Pulmonary artery endothelial cell (primary cell): ENCODE results near the gene TMPRSS2. TPM values are rescaled to one million over a fixed set of nuclear protein-coding genes. Genes with fewer than 3 reads are reported as not detected.

Source experiments
- DNase-seq: peaks from one replicate; pipeline ENCODE4 v3.0.0-alpha.2; 2011; ENCODE audit warnings: low read depth, low spot score
- total RNA-seq: library from RNA; depleted of rRNA; stranded (reverse); fragments of >200 nt; gene quantifications from 2 replicates; pipeline ENCODE4 v1.2.3, GENCODE V29; 2014

Gene TMPRSS2
- total RNA-seq, 1 donor from 2014 or later: not detected

DNA sequence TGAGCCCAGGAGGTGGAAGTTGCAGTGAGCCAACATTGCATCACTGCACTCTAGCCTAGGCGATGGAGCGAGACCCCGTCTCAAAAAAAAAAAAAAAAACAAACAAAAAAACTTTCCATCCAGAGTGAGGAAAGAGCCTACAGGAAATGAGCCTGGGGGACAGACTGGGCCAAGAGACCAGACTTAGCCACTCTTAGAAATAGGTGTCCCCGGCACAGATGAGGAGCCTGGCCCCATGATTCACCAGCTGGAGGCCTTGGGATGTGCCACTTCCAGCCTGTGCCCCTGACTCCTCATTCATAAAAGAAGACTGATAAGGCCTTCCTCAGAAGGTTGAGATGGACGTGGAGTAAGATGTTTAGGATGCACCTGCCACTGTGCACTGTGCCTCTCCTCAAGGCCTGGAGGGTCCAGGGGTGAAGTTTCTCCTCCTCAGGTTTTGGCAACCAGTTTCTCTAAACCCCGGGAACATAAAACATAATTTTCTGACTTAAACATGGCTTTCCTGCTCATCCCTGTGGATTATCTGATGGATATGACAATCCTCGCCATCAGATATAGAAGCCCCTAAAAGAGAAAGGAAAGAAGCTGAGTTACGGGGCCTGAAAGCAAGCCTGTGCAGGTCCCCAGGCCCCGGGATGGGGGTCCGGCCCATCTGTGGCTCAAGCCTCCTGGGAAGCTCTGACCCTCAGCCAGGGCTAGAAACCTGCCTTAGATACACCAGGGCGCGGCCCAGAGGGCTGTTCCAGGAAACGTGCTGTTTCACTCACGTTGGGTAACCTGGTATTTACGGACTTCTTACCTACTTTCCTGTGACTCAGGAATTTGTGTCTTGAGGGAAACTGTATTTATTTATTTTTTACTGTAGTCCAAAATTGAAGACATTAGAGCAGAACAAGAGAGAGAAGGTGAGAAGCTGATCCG, 55.9 kb downstream of the TMPRSS2 start:
- no peak for DNase-seq

DNA sequence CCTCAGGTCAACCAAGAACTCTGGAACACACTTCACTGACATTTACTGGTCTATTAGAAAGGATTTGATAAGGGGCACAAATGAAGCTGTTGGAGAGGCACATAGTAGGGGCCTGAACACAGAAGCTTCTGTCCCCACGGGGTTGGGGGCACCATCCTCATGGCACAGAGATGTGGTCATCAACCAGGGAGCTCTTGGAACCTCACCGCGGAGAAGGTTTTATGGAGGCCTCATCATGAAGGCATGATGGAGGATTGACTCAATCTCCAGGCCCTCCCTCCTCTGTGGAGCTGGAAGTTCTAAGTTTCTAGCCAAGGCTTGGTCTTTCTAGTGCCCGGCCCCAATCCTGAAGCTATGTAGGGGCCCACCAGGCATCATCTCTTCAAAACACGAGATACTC, 58.3 kb downstream of the TMPRSS2 start:
- DNase-seq: no peak

DNA sequence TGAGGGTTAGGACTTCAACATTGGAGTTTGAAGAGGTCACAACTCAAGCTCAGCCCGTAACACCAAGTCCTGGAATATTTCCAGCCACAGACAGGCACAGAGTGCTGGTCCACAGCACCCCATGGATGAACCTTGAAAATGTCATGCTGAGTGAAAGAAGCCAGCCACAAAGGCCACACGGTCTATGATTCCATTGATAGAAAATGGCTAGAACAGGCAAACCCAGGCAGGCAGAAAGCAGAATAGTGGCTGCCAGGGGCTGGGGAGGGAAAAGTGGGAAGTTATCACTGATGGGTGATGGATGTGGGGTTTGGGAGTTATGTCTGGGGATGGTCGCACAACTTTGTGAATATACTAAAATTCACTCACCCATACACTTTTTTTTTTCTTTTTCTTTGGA, 60.6 kb downstream of the TMPRSS2 start:
- DNase-seq: no peak

DNA sequence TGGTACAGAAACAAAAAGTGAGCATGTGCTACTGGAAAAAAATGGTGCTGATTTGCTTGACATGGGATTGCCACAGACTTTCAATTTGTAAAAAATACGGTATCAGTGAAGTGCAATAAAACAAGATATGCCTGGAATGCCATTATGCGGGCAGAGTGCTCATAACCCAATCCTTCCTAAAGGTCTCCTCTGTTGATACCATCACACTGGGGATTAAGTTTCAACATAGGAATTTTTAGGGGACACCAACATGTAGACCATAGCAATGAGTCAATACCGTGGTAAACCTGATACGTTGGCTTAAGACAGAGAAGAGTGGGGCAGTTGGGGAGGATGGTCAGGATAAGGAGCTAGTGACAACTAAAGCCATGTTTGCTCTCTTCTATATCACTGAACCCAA, 61.4 kb downstream of the TMPRSS2 start:
- no peak for DNase-seq

DNA sequence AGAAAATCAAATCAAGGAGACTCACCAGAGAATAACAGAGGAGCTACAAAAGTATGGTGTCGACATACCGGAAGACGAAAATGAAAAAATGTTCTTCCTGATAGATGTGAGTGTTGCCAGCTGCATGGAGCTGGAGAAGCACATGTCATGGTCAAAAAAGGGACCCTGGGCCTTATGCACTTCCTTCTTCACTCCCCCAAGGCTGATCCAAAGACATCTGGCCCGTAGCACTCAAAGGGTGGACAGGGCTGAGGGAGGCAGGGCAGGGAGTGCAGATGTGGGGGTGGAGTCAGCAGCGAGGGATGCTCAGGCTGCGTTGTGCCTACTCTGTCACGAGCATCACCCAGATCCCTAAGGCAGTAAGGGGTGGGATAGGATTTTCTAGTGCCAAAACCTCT, 62.5 kb downstream of the TMPRSS2 start:
- DNase-seq: no peak

DNA sequence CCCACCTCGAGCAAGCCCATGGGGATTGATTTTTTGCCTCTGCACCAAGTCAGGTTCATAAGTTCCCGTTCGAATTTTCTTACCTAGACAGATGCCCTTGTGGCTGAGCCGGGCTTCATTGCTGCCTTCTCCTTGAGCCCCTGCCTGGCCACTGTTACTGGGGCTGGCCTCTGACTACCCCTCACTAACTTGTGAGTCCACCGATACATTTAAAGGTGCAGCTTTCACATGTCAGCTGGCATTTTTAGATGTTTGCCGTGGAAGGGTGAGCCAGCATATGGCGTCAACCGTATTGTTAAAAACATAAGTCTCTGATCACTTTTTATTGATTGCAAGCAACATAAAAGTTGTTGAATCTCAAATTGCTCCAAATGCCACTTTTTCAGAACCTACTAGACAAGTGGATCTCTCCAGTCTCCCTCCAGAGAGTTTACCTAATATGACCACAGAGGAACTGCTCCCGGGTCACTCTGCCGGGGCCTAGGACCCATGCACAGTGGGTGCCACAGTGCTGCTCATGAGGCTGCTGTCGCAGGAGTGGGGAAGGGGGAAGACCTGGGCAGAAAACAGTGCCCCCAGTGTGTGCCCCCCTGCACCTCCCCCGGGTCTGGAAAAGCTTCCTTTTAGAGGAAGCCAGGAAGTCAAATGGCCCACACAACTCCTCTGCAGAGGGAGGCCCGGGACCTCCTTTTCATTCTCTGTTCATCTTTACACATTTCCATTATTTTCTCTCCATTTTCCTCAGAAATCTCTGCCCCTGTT, 63.1 kb downstream of the TMPRSS2 start:
- no peak for DNase-seq

DNA sequence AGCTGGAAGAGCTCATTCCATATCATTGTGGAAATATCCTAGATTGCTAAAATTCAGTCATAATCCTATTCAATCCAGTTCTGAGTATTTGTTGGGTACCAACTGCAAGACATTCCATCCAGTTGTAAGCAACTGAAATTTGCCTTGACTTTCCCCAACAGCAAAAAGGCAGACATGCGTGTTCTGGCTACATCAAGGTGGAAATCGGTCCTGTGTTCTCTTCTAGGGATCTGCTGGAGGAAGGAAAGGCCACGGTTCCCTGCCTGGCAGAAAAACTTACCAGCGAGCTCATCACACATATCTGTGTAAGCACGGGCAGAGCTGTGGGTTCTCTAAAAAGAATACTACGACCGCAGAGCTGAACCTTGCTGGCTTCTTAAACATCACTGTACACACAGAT, 64.4 kb downstream of the TMPRSS2 start:
- no peak for DNase-seq

DNA sequence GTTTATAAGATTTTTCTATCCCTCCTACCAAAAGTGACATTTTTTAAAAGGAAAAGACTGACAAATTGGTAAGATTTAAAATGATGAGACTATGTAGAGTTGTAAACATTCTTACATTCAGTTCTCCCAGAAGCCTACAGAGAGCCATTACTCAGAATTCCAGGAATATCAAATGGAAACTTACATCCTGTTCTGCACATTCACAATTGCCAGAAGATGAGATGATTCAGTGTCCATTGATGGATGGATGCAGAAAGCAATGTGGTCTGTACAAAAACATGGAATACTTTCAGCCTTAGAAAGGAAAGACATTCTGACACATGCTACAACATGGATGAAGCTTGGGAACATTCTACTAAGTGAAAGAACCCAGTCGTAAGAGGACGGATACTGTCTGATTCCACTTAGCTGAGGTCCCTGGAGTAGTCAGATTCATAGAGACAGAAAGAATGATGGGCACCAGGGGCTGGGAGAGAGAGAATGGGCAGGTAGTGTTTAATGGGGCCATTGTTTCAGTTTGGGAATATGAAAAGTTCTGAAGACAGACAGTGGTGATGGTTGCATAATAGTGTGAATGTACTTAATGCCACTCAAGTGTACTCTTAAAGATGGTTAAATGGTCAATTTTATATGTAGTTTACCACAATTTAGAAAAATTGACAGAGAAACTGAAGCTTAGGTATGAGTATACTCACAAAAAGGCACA, 65.3 kb downstream of the TMPRSS2 start:
- no peak for DNase-seq

DNA sequence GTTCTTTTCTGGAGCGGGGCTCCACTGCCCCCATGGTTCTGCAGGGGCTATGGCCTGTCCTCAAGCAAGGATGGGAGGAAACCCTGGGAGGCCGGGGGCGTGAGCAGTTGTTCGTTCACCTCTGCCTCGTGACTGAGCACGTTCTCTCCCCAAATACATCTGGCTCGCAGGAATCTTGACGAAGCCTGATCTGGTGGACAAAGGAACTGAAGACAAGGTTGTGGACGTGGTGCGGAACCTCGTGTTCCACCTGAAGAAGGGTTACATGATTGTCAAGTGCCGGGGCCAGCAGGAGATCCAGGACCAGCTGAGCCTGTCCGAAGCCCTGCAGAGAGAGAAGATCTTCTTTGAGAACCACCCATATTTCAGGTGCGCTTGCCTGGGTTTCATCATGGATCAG, 66.4 kb downstream of the TMPRSS2 start:
- no peak for DNase-seq

DNA sequence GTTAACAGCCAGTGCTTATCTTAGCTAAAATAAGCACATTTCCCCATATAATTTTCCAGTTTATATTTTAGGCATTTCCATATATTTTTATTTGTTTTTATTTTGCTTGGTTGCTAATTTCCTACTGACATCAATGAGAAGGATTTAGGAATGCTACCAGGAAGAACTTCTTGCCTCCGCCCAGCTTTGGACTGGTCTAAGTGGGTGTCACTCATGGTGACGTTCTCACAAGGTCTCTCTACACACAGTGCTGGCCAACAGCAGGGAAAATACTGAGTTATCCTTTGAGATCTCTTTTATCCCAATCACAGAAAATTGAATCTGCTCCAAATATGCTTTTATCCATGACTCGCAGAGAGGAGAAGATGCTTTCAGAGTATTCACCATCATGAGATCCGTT, 68.7 kb downstream of the TMPRSS2 start:
- no peak for DNase-seq

DNA sequence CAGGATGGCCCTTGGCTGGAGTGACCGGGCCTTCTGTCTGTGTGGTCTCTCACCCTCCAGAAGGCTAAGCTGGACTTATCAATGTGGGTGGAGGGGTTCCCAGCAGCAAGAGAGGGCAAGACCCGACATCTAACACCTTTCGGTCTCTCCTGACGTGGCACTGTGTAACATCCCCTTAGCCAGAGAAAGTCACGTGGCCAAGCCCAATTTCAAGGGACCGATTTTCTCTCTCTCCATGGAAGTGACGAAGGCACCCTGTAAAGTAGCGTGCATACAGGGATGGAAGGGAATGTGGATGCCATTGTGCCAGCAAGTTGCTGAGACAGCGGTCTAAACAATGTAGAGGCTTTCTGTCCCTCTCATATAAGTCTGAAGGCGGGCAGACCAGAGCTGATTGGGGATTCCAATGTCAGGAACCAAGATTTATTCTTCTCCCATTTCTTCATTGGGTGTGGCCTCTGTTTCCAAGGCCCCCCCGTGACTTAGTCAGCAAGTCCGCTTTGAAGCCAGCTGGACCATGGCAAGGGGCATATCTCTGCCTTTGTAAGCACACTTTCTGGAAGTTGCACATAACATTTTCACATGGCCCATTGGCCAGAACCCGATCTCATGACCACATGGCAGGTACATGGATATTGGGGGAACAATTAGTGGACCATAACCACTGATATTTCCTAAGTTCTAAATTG, 69.4 kb downstream of the TMPRSS2 start:
- DNase-seq: no peak

DNA sequence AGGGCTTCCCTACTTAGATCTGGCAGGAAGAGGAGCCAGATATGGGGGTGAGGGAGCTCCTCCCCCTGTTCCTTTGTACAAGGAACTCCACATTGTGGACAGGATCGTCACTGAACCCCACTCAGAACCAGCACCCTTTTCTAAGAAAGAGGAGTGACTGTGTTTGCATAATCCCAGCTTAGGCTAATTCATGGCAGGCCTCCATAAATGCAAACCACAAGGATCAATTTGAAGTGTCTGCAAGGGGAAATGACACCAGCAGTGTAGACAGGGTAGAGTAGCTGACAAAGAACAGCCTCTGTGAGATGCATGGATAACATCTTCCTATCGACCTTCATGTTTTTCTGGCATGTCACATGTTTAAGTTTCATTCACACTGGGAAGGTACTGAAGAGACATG, 70.2 kb downstream of the TMPRSS2 start:
- no peak for DNase-seq

DNA sequence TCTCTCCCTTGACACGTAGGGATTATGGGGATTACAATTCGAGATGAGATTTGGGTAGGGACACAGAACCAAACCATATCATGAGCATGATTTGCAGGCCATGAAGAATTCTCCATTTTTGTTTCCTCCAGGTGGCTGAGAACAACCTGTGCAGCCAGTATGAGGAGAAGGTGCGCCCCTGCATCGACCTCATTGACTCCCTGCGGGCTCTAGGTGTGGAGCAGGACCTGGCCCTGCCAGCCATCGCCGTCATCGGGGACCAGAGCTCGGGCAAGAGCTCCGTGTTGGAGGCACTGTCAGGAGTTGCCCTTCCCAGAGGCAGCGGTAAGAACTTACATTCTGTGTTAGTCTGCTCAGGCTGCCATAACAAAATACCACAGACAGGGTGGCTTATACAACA, 72.3 kb downstream of the TMPRSS2 start:
- no peak for DNase-seq

DNA sequence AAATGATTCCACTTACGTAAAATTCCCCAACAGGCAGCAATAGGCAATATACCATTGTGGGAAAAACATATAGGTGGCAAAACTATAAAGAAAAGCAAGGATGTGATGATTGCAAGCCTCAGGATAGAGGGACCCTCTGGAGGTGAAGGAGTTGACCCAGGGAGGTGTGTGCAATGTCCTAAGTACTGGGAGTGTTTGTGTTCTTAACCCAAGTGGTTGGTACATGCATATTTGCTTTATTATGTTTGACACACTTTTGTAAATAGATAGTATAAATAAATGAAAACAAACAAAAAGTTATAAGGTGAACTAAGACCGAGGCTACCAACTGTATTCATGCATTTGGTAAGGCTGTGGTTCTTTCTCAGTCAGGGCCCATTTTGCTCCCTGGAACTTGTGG, 74.4 kb downstream of the TMPRSS2 start:
- DNase-seq: no peak

DNA sequence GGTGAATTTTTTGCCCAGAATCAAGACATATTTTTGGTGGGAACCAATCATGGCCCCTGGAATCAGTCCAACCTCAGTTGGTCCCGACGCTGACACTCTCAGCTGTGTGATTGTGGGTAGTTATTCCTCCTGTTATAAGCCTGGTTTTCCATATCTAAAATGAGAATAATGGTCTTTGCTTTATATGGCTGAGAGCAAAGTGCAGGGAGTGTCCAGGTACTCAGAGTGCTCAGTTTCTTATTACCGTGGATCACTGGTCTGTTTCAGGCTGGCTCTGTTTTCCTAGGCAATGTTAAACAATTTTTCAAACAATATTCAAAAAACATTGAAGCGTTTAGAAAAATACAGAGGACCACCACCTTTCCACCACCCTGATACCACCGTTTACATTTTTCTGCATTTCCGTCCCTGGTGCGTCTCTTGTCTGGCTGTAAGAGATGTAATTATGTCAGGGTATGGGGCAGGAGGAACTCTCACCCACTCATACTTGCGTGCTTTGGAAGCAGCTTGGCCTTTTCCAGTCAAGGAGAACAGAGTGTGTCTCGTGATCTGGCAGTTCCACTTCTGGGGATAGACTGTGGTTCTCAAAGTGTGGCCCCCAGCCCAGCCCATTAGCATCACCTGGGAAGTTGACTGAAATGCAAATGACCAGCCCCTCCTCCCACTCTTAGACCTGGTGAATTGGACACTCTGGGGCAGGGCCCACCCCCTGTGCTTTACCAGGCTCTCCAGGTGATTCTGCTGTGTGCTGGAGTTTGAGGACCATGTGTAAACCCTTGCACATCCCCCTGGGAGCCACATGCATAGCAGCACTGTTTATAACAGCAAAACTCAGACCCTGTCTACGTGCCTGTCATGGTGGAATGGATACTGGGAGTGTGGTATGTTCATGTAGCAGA, 75.1 kb downstream of the TMPRSS2 start:
- DNase-seq: no peak

DNA sequence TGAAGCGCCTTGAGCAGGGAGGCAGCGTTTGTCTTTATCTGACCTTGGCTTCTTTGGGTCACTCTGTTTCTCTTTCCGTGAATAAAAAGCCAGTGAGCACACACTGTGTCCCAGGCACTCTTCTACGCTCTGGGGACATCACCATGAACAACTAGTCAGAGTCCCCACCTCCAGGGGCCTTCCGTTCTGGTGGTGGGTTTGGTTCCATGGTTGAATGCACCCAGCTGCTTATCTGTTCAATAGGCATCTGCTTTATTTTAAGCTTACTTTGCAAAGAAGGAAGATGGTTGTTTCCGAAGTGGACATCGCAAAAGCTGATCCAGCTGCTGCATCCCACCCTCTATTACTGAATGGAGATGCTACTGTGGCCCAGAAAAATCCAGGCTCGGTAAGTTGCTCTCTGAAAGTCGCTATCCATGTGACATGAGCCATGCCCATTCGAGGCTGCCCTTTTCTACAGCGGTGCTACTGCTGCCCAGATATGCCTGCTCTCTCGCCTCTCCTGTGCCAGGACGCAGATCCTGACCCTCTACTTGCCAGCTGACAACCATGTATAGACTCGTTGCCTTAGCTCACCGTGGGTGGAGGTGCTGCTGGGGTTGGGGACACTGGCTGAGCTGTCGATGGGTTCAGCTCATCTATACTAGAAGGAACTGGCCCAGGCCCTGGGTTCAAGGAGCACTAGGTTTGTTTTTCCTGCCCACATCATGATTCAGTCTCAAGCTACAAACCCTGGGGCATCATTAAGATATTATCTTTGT, 76.0 kb downstream of the TMPRSS2 start:
- no peak for DNase-seq

DNA sequence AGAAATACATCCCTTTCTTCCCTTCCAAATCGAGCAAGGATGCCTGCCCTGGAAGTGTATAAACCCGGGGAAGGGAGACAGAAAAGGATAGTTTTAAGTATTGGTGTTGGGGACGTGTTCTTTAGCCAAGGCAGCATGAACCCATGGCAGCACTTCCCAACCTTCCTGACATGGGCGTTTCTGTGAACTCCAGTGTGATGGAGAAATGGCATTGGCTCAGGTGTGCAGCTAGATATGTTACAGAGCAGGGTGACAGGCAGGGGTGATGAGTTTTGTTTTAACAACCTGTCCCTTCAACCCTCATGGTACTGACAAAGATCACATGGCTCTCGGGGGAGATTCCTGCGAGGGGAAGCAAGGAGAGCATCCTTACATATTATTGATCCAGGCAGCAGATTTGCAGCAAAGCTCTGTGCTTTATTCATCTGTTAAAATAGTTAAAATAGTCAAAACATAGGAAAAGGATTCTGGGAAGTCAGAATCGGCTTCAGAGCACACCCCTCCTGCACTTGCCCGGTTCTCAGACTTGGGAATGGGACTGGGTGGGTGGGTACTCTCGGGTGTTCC, 78.0 kb downstream of the TMPRSS2 start:
- DNase-seq: no peak

DNA sequence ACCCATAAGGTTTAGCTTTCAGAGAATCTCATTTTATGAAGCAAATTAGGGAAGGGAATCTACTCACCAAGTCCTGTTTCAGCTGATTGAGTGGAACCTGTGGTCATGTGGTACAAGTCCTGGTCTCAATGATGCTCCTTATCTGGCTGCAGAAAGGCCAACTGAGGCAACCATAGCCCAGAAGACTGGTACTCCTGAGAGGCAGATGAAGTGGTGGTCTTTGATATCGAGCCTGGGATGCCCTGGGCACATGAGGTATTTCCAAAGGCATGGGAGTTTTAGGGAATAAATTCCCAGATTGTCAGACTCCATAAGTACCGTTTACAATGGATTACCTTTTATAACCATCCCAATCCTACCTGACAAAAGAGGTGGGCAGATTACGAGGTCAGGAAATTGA, 78.7 kb downstream of the TMPRSS2 start:
- no peak for DNase-seq

DNA sequence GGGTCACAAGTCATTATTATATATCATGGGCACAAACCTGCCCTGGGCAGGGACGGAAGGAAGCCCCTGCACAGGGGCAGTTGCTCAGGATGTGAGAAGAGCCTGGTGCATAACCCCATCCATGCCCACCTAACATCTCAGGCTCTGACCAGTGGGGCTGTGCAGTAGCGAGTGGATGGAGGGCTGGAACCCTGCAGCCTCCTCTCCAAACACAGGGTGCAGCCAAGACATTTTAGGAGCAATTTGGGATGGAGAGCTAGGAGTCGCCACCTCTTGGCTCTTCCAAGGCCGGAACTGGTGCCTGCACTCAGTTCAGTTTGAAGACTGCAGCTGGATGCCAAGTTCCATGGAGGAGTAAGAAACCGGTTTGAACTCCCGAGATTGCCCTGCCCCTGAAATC, 79.1 kb downstream of the TMPRSS2 start:
- no peak for DNase-seq
